ENCODE results near the gene ATIC.

ATIC gene

GRCh38 chr2:215313255-215313613 is 1.4 kb downstream of the ATIC start:
- no peak for DNase-seq

GRCh38 chr2:215314896-215315295 is 3.0 kb downstream of the ATIC start:
- DNase-seq: no peak

- no peak for DNase-seq
Observed at GRCh38 chr2:215315301-215315700, 3.4 kb downstream of the ATIC start.

- no peak for DNase-seq
Observed at GRCh38 chr2:215316336-215316735, 4.5 kb downstream of the ATIC start.

- no peak for DNase-seq
Observed at GRCh38 chr2:215319500-215319899, 7.6 kb downstream of the ATIC start.

- DNase-seq: no peak
Observed at GRCh38 chr2:215320102-215320501, 8.2 kb downstream of the ATIC start.

- DNase-seq: no peak
Observed at GRCh38 chr2:215320679-215321078, 8.8 kb downstream of the ATIC start.

GRCh38 chr2:215324811-215325210 is 13.0 kb downstream of the ATIC start:
- DNase-seq: no peak

- DNase-seq: no peak
Observed at GRCh38 chr2:215328066-215328465, 16.2 kb downstream of the ATIC start.

- DNase-seq: peak; percentile 16
Observed at GRCh38 chr2:215332872-215333595, 21.2 kb downstream of the ATIC start.

GRCh38 chr2:215338883-215339679 is 27.2 kb downstream of the ATIC start:
- no peak for DNase-seq

- no peak for DNase-seq
Observed at GRCh38 chr2:215347878-215348277, 36.0 kb downstream of the ATIC start.

- no peak for DNase-seq
Observed at GRCh38 chr2:215352602-215353001, 40.7 kb downstream of the ATIC start.

GRCh38 chr2:215354771-215355695 is 43.2 kb downstream of the ATIC start:
- DNase-seq: no peak

GRCh38 chr2:215355801-215356200 is 43.9 kb downstream of the ATIC start:
- no peak for DNase-seq

- no peak for DNase-seq
Observed at GRCh38 chr2:215356334-215356947, 44.6 kb downstream of the ATIC start.

GRCh38 chr2:215356948-215357461 is 45.1 kb downstream of the ATIC start:
- no peak for DNase-seq

GRCh38 chr2:215357660-215358059 is 45.8 kb downstream of the ATIC start:
- no peak for DNase-seq

GRCh38 chr2:215358312-215358845 is 46.5 kb downstream of the ATIC start:
- DNase-seq: no peak

- no peak for DNase-seq
Observed at GRCh38 chr2:215358891-215359575, 47.2 kb downstream of the ATIC start.

GRCh38 chr2:215359576-215359922 is 47.7 kb downstream of the ATIC start:
- DNase-seq: no peak
